Subcutaneous adipose tissue (tissue), 4 donors: ENCODE measurements around the gene FBXL5. TPM values are rescaled to one million over a fixed set of nuclear protein-coding genes. Genes with fewer than 3 reads are reported as not detected.

ENCODE experiments used
- CTCF ChIP-seq: fragments of 450-650 bp; IDR thresholded peaks from one replicate; pipeline ENCODE4 v1.5.1; 2016; ENCODE audit warnings: low read depth, mild to moderate bottlenecking, control low read depth, antibody characterized with exemption, moderate library complexity
- total RNA-seq, 4 donors: library from RNA; depleted of rRNA; stranded (reverse); fragments of >200 nt; gene quantifications; one replicate each; pipeline ENCODE4 v1.1.0, GENCODE V29; 2016

The FBXL5 gene
- total RNA-seq, 4 donors from 2014 or later = 175 to 234 (median 217) TPM

GRCh38 chr4:15694431-15694830 lies 39.3 kb upstream of the FBXL5 start:
- no peak for TF ChIP-seq CTCF

GRCh38 chr4:15692602-15693001 lies 37.4 kb upstream of the FBXL5 start:
- no peak for TF ChIP-seq CTCF

- TF ChIP-seq CTCF = no peak
Measured at GRCh38 chr4:15691346-15692135, 36.4 kb upstream of the FBXL5 start.

- no peak for TF ChIP-seq CTCF
Measured at GRCh38 chr4:15690020-15690809, 35.1 kb upstream of the FBXL5 start.

- no peak for TF ChIP-seq CTCF
Measured at GRCh38 chr4:15689540-15689939, 34.4 kb upstream of the FBXL5 start.

- no peak for TF ChIP-seq CTCF
Measured at GRCh38 chr4:15688051-15688450, 32.9 kb upstream of the FBXL5 start.

- TF ChIP-seq CTCF = no peak
Measured at GRCh38 chr4:15684498-15684897, 29.3 kb upstream of the FBXL5 start.
